Body of pancreas (tissue), 4 donors: Measurements from ENCODE around the gene MYO10. TPM values are rescaled to one million over a fixed set of nuclear protein-coding genes. Genes with fewer than 3 reads are reported as not detected.
A peak's percentile ranks its signal among the peaks of the same experiment; 100 is the strongest.

Experiments used
- ATAC-seq: fragments of 150-250 bp; one replicate; pipeline ENCODE4 v1.9.1; 2016
- DNase-seq, 4 donors: peaks; one replicate each; pipeline ENCODE4 v3.0.0-alpha.2; 2019
- H3K27ac ChIP-seq, 4 donors: fragments of 200-600 bp; sonication (generic); 1 replicate in 3 of 4; 2 replicates in 1 of 4; pipeline versions ENCODE4 v1.5.1 to v1.6.1; 2016 to 2019; ENCODE audit warnings: mild to moderate bottlenecking in 1 of 4, mixed read lengths in 1 of 4, moderate library complexity in 1 of 4
- H3K27me3 ChIP-seq, 2 donors: fragments of 200-600 bp; sonication (generic); one replicate each; pipeline ENCODE4 v1.6.0; 2016; ENCODE audit warnings: mild to moderate bottlenecking in 1 of 2
- H3K36me3 ChIP-seq, 2 donors: fragments of 200-600 bp; sonication (generic); replicated peaks in 1 of 2; 2 replicates each; pipeline ENCODE4 v1.5.1; 2016; ENCODE audit warnings: low read depth in 2 of 2; ENCODE audit not compliant: insufficient read depth in 1 of 2
- H3K4me1 ChIP-seq: fragments of 200-600 bp; sonication (generic); one replicate; pipeline ENCODE4 v1.6.0; 2016
- H3K4me3 ChIP-seq, 2 donors: fragments of 200-600 bp; sonication (generic); 1 replicate in 1 of 2; 2 replicates in 1 of 2; pipeline ENCODE4 v1.5.1; 2016 to 2019
- H3K9me3 ChIP-seq, 3 donors: fragments of 200-600 bp; sonication (generic); 1 replicate in 2 of 3; 2 replicates in 1 of 3; pipeline ENCODE4 v1.5.1; 2016
- CTCF ChIP-seq, 7 experiments: fragments of 450-650 bp in 4 of 7; fragments of 200-600 bp in 3 of 7; sonication (generic) in 3 of 7; IDR thresholded peaks; one replicate each; pipeline ENCODE4 v1.5.1; 2016 to 2019; ENCODE audit warnings: antibody characterized with exemption in 7 of 7
- POLR2A ChIP-seq, 3 donors: fragments of 450-650 bp; IDR thresholded peaks; one replicate each; pipeline ENCODE4 v1.6.1; 2016; ENCODE audit warnings: antibody characterized with exemption in 3 of 3, mild to moderate bottlenecking in 2 of 3
- WGBS, 2 donors: methylation state at CpG; one replicate each; pipeline ENCODE4 v1.1.5; 2017; 5-methylcytosine and 5-hydroxymethylcytosine counted together
- intact Hi-C: fragments of 100-400 bp; cut with DNase I; formaldehyde crosslinking; loops from one replicate; pipeline ENCODE4 v1.15.1; 2023
- total RNA-seq, 2 donors: library from RNA; depleted of rRNA; stranded (reverse); fragments of >200 nt; gene quantifications; one replicate each; pipeline ENCODE4 v1.1.0, GENCODE V29; 2016

MYO10 gene
- total RNA-seq, 2 donors from 2014 or later: 35.8 to 162 TPM

DNA sequence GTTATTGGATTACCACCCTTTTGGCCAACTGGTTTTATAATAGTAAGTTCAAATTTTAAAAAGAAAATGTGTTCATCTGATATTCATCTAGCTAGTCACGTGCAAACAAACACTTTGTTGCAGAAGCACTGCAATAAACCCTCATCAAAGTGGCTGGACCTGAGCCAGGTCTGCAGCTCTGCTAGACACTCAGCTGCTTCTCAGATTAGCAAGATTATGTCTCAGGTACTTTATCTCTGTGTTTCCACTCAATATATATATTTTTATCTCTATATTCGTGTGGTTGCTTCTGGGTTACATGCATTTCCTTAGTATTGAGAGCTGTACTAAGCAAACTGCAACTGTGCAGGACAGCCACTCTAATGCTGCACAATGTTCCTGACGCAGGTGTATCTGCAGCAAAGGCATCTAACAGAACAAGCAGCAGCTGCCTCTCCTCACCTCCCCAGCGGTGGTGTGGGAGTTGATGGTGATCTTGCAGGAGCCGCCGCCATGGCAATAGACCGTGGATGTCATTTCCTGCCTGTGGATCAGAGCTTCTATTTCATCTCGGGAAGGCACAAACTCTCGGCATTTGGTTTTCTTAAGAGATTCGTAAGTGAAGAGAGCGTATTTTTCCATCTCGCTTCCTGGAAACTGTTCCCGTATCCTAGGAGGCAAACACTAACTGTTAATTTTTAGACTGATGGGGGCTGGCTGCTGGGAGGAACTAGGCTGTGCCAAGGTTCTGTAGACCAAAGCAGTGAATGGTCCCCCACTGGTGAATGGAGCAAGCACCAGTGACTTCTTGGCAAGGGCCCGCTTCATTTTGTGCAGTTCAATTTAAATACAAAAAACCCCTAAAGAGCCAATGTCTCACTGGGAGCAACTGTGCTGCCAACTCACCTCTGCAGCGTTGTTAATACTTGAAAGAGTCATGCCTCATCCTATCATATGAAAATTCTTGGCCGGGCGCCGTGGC lies 262.6 kb downstream of the MYO10 start:
- no peak for DNase-seq
- Histone ChIP-seq H3K4me3 (no peak overlapping the region), H3K4me1 (peaks cover 39% of the 10 kb centered on the region), H3K27ac (no peak overlapping the region), H3K36me3 (peaks cover 0 to 22% of the 10 kb centered on the region in 2 donors), H3K9me3 (no peaks in the 10 kb centered on the region), H3K27me3 (no peaks in the 10 kb centered on the region)
- peak; percentile 18 for ATAC-seq
- no peak for TF ChIP-seq CTCF (IDR thresholded peaks at IDR 0.05)
- TF ChIP-seq POLR2A (IDR thresholded peaks at IDR 0.05): no peak
- intact Hi-C loops: no loop called here
- WGBS, 2 donors: 78 to 85% methylated on average over 18 of the region's 18 CpGs

DNA sequence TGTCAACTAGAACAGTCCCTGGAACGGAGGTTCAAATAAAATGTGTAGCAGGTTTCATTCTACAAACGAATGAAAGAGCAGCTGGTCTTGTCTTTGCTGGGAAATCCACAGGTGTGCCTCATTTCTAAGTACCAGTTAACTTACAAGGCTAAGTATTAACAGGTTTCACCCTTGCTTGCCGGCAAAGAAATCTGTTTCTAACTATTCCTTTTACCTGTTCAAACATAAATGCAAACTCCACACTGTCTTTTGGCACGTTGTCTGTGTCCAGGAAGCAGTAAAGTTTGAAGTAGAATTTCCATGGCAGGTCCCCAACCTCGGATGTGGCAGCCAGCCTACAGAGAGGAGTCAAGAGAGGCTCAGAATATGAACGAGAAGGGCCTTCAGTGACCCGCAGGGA lies 264.9 kb downstream of the MYO10 start:
- H3K4me1 ChIP-seq: peaks cover 44% of the 10 kb centered on the region
- no peak overlapping the region for H3K4me3 ChIP-seq
- no peaks in the 10 kb centered on the region for H3K27me3 ChIP-seq
- no peaks in the 10 kb centered on the region for H3K9me3 ChIP-seq
- peaks cover 0 to 24% of the 10 kb centered on the region in 2 donors for H3K36me3 ChIP-seq
- peak overlapping the region; percentile 60 to 68 (median 64) for H3K27ac ChIP-seq
- ATAC-seq (peak; percentile 51), DNase-seq (peak; percentile 40 to 68 (median 54))
- TF ChIP-seq CTCF (IDR thresholded peaks at IDR 0.05): no peak
- TF ChIP-seq POLR2A (IDR thresholded peaks at IDR 0.05): no peak
- 35 to 36% methylated on average over 7 of the region's 7 CpGs for WGBS, 2 donors
- intact Hi-C loops: no loop called here

- TF ChIP-seq POLR2A (IDR thresholded peaks at IDR 0.05) (no peak), CTCF (IDR thresholded peaks at IDR 0.05) (no peak)
- H3K27me3 ChIP-seq: no peaks in the 10 kb centered on the region
- DNase-seq (no peak), ATAC-seq (no peak)
- no peak overlapping the region for H3K4me3 ChIP-seq
- H3K4me1 ChIP-seq: peaks cover 58% of the 10 kb centered on the region
- H3K27ac ChIP-seq: peak overlapping the region in 1 of 4 donors; percentile 68
- intact Hi-C loops: loop anchor here (10.0 kb wide), 1 partner anchor 175 kb away; no protein-coding TSS in a partner anchor
- H3K9me3 ChIP-seq: no peaks in the 10 kb centered on the region
- H3K36me3 ChIP-seq: peaks cover 0 to 15% of the 10 kb centered on the region in 2 donors
- WGBS, 2 donors: 26 to 34% methylated on average over 3 of the region's 3 CpGs
Observed at GRCh38 chr5:16669776-16670175, 266.3 kb downstream of the MYO10 start.

- Histone ChIP-seq H3K4me1 (peaks cover 60% of the 10 kb centered on the region), H3K27me3 (no peaks in the 10 kb centered on the region), H3K27ac (no peak overlapping the region), H3K4me3 (no peak overlapping the region), H3K9me3 (no peaks in the 10 kb centered on the region), H3K36me3 (peaks cover 0 to 12% of the 10 kb centered on the region in 2 donors)
- no peak for DNase-seq
- no peak for ATAC-seq
- TF ChIP-seq CTCF (IDR thresholded peaks at IDR 0.05): no peak
- TF ChIP-seq POLR2A (IDR thresholded peaks at IDR 0.05): no peak
- WGBS, 2 donors: 83 to 90% methylated on average over 6 of the region's 6 CpGs
- intact Hi-C loops: loop anchor here (10.0 kb wide), 1 partner anchor 174 kb away; no protein-coding TSS in a partner anchor
Observed at GRCh38 chr5:16668631-16669030, 267.5 kb downstream of the MYO10 start.
